Measurements from ENCODE around the gene ZNF592. TPM values are rescaled to one million over a fixed set of nuclear protein-coding genes. Genes with fewer than 3 reads are reported as not detected.

The ZNF592 gene
- total RNA-seq, 4 donors from 2014 or later, result 21.6 to 36.3 (median 32.6) TPM

DNA sequence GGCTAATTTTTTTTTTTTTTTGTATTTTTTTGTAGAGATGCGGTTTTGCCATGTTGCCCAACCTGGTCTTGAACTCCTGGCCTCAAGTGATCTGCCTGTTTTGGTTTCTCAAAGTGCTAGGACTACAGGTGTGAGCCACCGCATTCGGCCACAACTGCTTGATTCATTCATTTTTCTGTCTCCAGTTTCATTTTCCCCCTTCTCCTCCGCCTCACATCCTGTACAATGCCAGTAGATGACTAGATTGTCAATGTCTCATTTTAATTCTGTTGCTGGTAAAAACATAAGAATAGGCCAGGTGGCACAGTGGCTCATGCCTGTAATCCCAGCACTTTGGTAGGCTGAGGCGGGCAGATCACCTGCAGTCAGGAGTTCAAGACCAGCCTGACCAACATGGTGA, 12.0 kb upstream of the ZNF592 start:
- Histone ChIP-seq H3K4me3 (no peak overlapping the region), H3K4me1 (peaks cover 0 to 17% (median 8%) of the 10 kb centered on the region in 4 donors), H3K36me3 (no peaks in the 10 kb centered on the region), H3K27me3 (no peaks in the 10 kb centered on the region), H3K27ac (no peak overlapping the region), H3K9me3 (no peaks in the 10 kb centered on the region)
- TF ChIP-seq, protein P1, sequence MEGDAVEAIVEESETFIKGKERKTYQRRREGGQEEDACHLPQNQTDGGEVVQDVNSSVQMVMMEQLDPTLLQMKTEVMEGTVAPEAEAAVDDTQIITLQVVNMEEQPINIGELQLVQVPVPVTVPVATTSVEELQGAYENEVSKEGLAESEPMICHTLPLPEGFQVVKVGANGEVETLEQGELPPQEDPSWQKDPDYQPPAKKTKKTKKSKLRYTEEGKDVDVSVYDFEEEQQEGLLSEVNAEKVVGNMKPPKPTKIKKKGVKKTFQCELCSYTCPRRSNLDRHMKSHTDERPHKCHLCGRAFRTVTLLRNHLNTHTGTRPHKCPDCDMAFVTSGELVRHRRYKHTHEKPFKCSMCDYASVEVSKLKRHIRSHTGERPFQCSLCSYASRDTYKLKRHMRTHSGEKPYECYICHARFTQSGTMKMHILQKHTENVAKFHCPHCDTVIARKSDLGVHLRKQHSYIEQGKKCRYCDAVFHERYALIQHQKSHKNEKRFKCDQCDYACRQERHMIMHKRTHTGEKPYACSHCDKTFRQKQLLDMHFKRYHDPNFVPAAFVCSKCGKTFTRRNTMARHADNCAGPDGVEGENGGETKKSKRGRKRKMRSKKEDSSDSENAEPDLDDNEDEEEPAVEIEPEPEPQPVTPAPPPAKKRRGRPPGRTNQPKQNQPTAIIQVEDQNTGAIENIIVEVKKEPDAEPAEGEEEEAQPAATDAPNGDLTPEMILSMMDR (IDR thresholded peaks at IDR 0.05), result no peak
- no peak for TF ChIP-seq EP300 (IDR thresholded peaks at IDR 0.05)
- no peak for TF ChIP-seq POLR2A (IDR thresholded peaks at IDR 0.05)
- no peak for DNase-seq (ENCODE audit: low spot score in 2 of 2)
- WGBS, 2 donors, result 91 to 92% methylated on average over 5 of the region's 5 CpGs

DNA sequence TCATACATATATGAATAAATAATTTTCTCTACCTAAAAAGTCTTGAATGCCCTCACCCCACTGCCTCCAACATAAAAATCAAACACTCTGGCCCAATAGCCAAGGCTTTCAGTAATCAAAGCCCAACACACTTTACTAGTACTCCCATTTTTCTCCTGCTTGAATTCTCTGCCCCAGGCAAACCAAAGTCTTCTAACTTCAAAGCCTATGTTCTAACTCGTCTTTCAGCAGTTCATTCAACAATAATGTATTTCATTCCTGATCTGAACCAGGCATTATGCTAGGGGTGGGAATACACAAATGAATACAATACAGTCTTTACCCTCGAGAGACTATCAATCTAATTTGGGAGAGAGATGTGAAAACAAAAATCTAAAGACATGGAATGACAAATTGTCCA, 11.4 kb upstream of the ZNF592 start:
- Histone ChIP-seq H3K4me3 (no peak overlapping the region), H3K27ac (no peak overlapping the region), H3K9me3 (no peaks in the 10 kb centered on the region), H3K36me3 (no peaks in the 10 kb centered on the region), H3K4me1 (peaks cover 0 to 17% (median 8%) of the 10 kb centered on the region in 4 donors), H3K27me3 (no peaks in the 10 kb centered on the region)
- TF ChIP-seq POLR2A (IDR thresholded peaks at IDR 0.05), result no peak
- TF ChIP-seq, protein P1 (IDR thresholded peaks at IDR 0.05), result no peak
- TF ChIP-seq EP300 (IDR thresholded peaks at IDR 0.05), result no peak
- DNase-seq (ENCODE audit: low spot score in 2 of 2), result no peak
- WGBS, 2 donors, result 38 to 44% methylated on average over 2 of the region's 2 CpGs

DNA sequence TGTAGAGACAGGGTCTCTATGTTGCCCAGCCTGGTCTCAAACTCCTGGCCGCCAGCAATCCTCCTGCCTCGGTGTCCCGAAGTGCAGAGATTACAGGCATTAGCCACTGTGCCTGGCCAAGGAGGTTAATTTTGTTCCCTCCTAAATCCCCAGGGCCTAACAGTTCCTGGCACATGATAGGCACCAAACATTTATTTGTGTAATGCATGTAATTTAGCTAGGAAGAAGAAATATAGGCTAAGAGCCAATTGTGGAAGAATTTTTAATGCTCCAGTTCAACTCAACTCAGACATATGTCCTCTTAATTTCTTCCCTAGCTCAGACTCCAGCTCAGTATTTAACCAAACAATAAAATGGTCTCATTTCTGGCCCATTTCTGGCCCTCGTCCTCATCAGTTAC, 7.7 kb upstream of the ZNF592 start:
- no peak overlapping the region for H3K27ac ChIP-seq
- TF ChIP-seq, protein P1 (IDR thresholded peaks at IDR 0.05), result no peak
- TF ChIP-seq POLR2A (IDR thresholded peaks at IDR 0.05), result no peak
- no peak for TF ChIP-seq EP300 (IDR thresholded peaks at IDR 0.05)
- 87 to 90% methylated on average over 4 of the region's 4 CpGs for WGBS, 2 donors

DNA sequence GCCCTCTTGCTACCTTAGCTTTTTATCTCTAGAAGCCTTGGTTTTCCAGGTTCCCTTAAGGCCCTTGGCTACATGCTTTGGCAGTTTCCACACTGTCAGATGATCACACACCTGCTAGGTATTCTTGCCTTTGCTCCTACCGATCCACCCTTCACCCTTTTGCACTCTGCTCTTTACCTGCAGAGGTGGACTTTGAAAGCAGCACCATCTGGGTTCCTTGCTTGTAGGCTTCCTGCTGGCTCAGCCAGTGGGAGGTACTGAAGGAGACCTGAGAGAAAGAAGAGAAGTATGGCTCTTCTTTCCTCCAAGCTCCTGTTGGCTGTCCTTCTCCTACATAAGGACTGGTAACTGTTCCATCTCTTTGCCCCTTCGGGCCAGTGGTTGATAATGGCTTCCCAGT, 7.3 kb upstream of the ZNF592 start:
- no peak overlapping the region for H3K27ac ChIP-seq
- TF ChIP-seq POLR2A (IDR thresholded peaks at IDR 0.05) (no peak), EP300 (IDR thresholded peaks at IDR 0.05) (no peak)
- TF ChIP-seq, protein P1 (IDR thresholded peaks at IDR 0.05), result no peak
- WGBS, 2 donors, result 82 to 88% methylated on average over 2 of the region's 2 CpGs
- no peaks in the 10 kb centered on the region for H3K36me3 ChIP-seq
- DNase-seq (ENCODE audit: low spot score in 2 of 2), result no peak
- H3K4me1 ChIP-seq, result peaks cover 0 to 25% (median 3%) of the 10 kb centered on the region in 4 donors
- H3K9me3 ChIP-seq, result no peaks in the 10 kb centered on the region
- no peaks in the 10 kb centered on the region for H3K27me3 ChIP-seq
- H3K4me3 ChIP-seq, result no peak overlapping the region

More for the DNA sequence above, 7.7 kb upstream of the ZNF592 start:
- DNase-seq (ENCODE audit: low spot score in 2 of 2), result no peak
- Histone ChIP-seq H3K4me3 (no peak overlapping the region), H3K4me1 (peaks cover 0 to 22% (median 3%) of the 10 kb centered on the region in 4 donors), H3K9me3 (no peaks in the 10 kb centered on the region), H3K36me3 (no peaks in the 10 kb centered on the region), H3K27me3 (no peaks in the 10 kb centered on the region)

DNA sequence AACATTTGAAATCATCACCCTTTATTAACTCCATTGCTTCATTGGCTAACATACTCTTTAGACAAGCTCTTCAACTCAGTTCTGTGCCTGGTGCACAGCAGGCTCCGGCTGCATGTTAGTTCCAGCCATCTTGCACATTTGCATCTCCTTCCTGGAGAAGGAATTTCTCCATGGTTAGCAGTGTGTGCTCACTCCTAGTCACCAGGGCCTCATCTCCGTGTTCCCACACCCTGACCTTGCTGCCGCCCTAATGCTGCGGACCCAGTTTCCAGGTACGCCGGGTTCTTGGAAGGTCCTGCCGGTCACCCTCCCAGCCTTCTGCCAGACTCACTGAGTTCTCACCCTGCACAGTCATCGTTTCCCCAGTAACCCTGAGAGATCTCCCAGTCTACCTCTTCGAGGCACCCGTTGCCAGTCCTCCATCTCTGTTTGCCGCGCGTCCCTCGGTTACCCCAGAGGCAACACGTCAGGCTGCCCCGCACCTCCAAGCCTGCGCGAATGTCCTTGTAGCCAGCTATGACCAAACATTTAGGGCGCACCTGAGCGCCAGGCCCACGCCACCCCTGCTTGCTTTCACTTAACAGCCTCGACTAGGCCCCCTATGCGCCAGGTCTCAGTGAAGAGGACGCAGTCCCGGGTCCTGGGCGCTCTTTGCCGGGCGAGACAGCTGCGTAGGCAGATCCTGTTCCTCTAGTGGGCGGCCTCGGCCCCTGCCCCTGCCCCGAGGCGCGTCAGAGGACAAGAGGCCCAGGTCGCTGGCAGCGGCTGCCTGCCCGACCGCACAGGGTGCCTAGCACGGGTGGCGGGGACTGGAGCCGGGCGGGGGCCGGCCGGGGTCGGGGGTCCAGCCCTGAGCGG, 747 bp upstream of the ZNF592 start:
- Histone ChIP-seq H3K4me1 (peaks cover 0 to 67% (median 36%) of the 10 kb centered on the region in 4 donors), H3K36me3 (no peaks in the 10 kb centered on the region), H3K9me3 (no peaks in the 10 kb centered on the region), H3K4me3 (peak overlapping the region; percentile 54 to 99 (median 88)), H3K27ac (peak overlapping the region; percentile 93 to 100 (median 97)), H3K27me3 (no peaks in the 10 kb centered on the region)
- peak; percentile 27 to 49 for DNase-seq (ENCODE audit: low spot score in 2 of 2)
- peak in 1 of 2 donors; percentile 64 for TF ChIP-seq EP300 (IDR thresholded peaks at IDR 0.05)
- no peak for TF ChIP-seq POLR2A (IDR thresholded peaks at IDR 0.05)
- TF ChIP-seq, protein P1 (IDR thresholded peaks at IDR 0.05), result no peak
- 2 to 6% methylated on average over 19 to 28 of the region's 46 CpGs for WGBS, 2 donors

All from tibial nerve (tissue), 4 donors.